Heart left ventricle (tissue), 16 donors: ENCODE measurements around the gene FAM168A. TPM values are rescaled to one million over a fixed set of nuclear protein-coding genes. Genes with fewer than 3 reads are reported as not detected.
A peak's percentile ranks its signal among the peaks of the same experiment; 100 is the strongest.

Experiments
- ATAC-seq, 4 donors: fragments of 200-7000 bp; cut with Tn5 transposase; one replicate each; pipeline ENCODE4 v1.9.1; 2020 to 2022; ENCODE audit warnings: moderate library complexity in 4 of 4, mild to moderate bottlenecking in 3 of 4, moderate number of reproducible peaks in 1 of 4
- DNase-seq, 5 donors: peaks; one replicate each; pipeline ENCODE4 v3.0.0-alpha.2; 2020
- H3K27ac ChIP-seq, 12 donors: fragments of 200-600 bp; sonication (generic) in 4 of 12; one replicate each; pipeline versions ENCODE4 v1.5.0 to v1.8.0; 2016 to 2022; ENCODE audit warnings: mild to moderate bottlenecking in 2 of 12
- H3K27me3 ChIP-seq, 9 donors: fragments of 200-600 bp; sonication (generic) in 2 of 9; one replicate each; pipeline versions ENCODE4 v1.5.1 to v1.8.0; 2016 to 2022; ENCODE audit warnings: mild to moderate bottlenecking in 3 of 9
- H3K36me3 ChIP-seq, 9 donors: fragments of 200-600 bp; sonication (generic) in 2 of 9; one replicate each; pipeline versions ENCODE4 v1.5.0 to v1.8.0; 2018 to 2022; ENCODE audit warnings: mild to moderate bottlenecking in 2 of 9
- H3K4me1 ChIP-seq, 12 donors: fragments of 200-600 bp; sonication (generic) in 4 of 12; one replicate each; pipeline versions ENCODE4 v1.5.0 to v1.8.0; 2016 to 2022; ENCODE audit warnings: mild to moderate bottlenecking in 3 of 12
- H3K4me3 ChIP-seq, 12 donors: fragments of 200-600 bp; sonication (generic) in 4 of 12; one replicate each; pipeline versions ENCODE4 v1.5.0 to v1.8.0; 2017 to 2022; ENCODE audit warnings: mild to moderate bottlenecking in 9 of 12, moderate library complexity in 4 of 12
- H3K9me3 ChIP-seq, 12 donors: fragments of 200-600 bp; sonication (generic) in 4 of 12; one replicate each; pipeline versions ENCODE4 v1.5.0 to v1.8.0; 2016 to 2022; ENCODE audit warnings: mild to moderate bottlenecking in 1 of 12
- CTCF ChIP-seq, 12 donors: fragments of 200-600 bp; sonication (generic) in 4 of 12; IDR thresholded peaks; one replicate each; pipeline versions ENCODE4 v1.5.0 to v1.8.0; 2018 to 2022; ENCODE audit warnings: antibody characterized with exemption in 12 of 12, mild to moderate bottlenecking in 5 of 12
- POLR2A ChIP-seq, 2 donors: fragments of 450-650 bp; IDR thresholded peaks; one replicate each; pipeline ENCODE4 v1.6.1; 2017; ENCODE audit warnings: antibody characterized with exemption in 2 of 2, mild to moderate bottlenecking in 2 of 2, moderate library complexity in 2 of 2
- WGBS, 4 donors: extraction: QIAGEN DNeasy Blood & Tissue Kit in 2 of 4; methylation state at CpG; one replicate each; pipeline versions ENCODE4 v1.1.5 to v1.1.7; 2013 to 2018; 5-methylcytosine and 5-hydroxymethylcytosine counted together
- intact Hi-C, 10 donors: fragments of 100-400 bp; cut with DNase I; formaldehyde crosslinking; loops; one replicate each; pipeline versions ENCODE4 v1.11.1 to v1.14.2; 2022
- polyA plus RNA-seq, 2 donors: library from polyadenylated mRNA; stranded (reverse); fragments of 200-250 nt; gene quantifications; one replicate each; pipeline ENCODE4 v1.2.3, GENCODE V29; 2013
- total RNA-seq, 9 donors: library from RNA; depleted of rRNA in 2 of 9; stranded (reverse); fragments of >200 nt in 2 of 9; fragmentation: NEBNext Ultra II Directional in 3 of 9; extraction: Animal tissue kit (Norgen Biotek cat#: 25700) in 3 of 9; gene quantifications; one replicate each; pipeline versions ENCODE4 v1.1.0 to v1.2.4, GENCODE V29; 2016 to 2023
- donor health status: ischemic (EF 13 %, LVEDD 7.1; RV severe dilation, severe dysfunction).
- donor health status: healthy with polysubstance abuse.
- donor health status: DM: no; HTN: yes; CAD: no.
- donor health status: DM: no; HTN: no; CAD: no.
- donor health status: ischemic (EF 25% LVEDD 6.9; RV normal size, moderate dysfunction).
- donor health status: ischemic (EF 25% LVEDD 5.7; RV mildly dilated, moderate dysfunction).
- donor health status: healthy.
- donor health status: DM: yes; HTN: yes; CAD: no.
- donor health status: ischemic (EF 35%, LVEDD 5.7; RV mildly dilated, moderate dysfunction).
- donor health status: nonischemic (EF 11% LVEDD 7.7; RV severe dilation, severe dysfunction).
- donor health status: DM: yes; HTN: yes; CAD: no.
- donor health status: PGD.
- donor health status: ischemic (EF 29% LVEDD 5.4; RV normal size, mild dysfunction).
- donor health status: nonischemic (EF 23%, LVEDD 6.1; RV moderate dilation, normal function).

Gene FAM168A
- total and polyA plus RNA-seq, 11 donors: 9.0 to 39.1 (median 27.8) TPM

- DNase-seq (no peak), ATAC-seq (peak; percentile 46 to 65 (median 58))
- Histone ChIP-seq H3K27ac (peak overlapping the region; percentile 2 to 70 (median 52)), H3K4me3 (no peak overlapping the region), H3K4me1 (peaks cover 0 to 91% (median 52%) of the 10 kb centered on the region in 12 donors), H3K36me3 (no peaks in the 10 kb centered on the region), H3K27me3 (no peaks in the 10 kb centered on the region), H3K9me3 (no peaks in the 10 kb centered on the region)
- intact Hi-C loops: no loop called here
- WGBS, 4 donors: 53 to 64% (median 60%) methylated on average over 2 of the region's 2 CpGs
- no peak for TF ChIP-seq POLR2A (IDR thresholded peaks at IDR 0.05)
- no peak for TF ChIP-seq CTCF (IDR thresholded peaks at IDR 0.05)
These were observed 133.6 kb downstream of the FAM168A start for GRCh38 chr11:73464347-73464746.

GRCh38 chr11:73463359-73463758, 134.6 kb downstream of the FAM168A start:
- H3K4me3 ChIP-seq: no peak overlapping the region
- 82 to 93% (median 91%) methylated on average over 2 of the region's 2 CpGs for WGBS, 4 donors
- H3K9me3 ChIP-seq: no peaks in the 10 kb centered on the region
- no peaks in the 10 kb centered on the region for H3K36me3 ChIP-seq
- H3K27me3 ChIP-seq: no peaks in the 10 kb centered on the region
- intact Hi-C loops: no loop called here
- no peak for TF ChIP-seq POLR2A (IDR thresholded peaks at IDR 0.05)
- TF ChIP-seq CTCF (IDR thresholded peaks at IDR 0.05): no peak
- DNase-seq: no peak
- ATAC-seq: no peak
- peak overlapping the region in 3 of 12 donors; percentile 4 to 60 (median 37) for H3K27ac ChIP-seq
- peaks cover 0 to 84% (median 44%) of the 10 kb centered on the region in 12 donors for H3K4me1 ChIP-seq

GRCh38 chr11:73461964-73462363, 135.9 kb downstream of the FAM168A start:
- Histone ChIP-seq H3K27me3 (no peaks in the 10 kb centered on the region), H3K36me3 (no peaks in the 10 kb centered on the region), H3K4me3 (peak overlapping the region in 2 of 12 donors; percentile 7 to 18), H3K27ac (peak overlapping the region in 4 of 12 donors; percentile 2 to 82 (median 16)), H3K9me3 (no peaks in the 10 kb centered on the region), H3K4me1 (peaks cover 0 to 70% (median 31%) of the 10 kb centered on the region in 12 donors)
- no peak for DNase-seq
- intact Hi-C loops: no loop called here
- 56 to 64% (median 58%) methylated on average over 3 of the region's 3 CpGs for WGBS, 4 donors
- TF ChIP-seq CTCF (IDR thresholded peaks at IDR 0.05) (no peak), POLR2A (IDR thresholded peaks at IDR 0.05) (no peak)
- no peak for ATAC-seq

DNA sequence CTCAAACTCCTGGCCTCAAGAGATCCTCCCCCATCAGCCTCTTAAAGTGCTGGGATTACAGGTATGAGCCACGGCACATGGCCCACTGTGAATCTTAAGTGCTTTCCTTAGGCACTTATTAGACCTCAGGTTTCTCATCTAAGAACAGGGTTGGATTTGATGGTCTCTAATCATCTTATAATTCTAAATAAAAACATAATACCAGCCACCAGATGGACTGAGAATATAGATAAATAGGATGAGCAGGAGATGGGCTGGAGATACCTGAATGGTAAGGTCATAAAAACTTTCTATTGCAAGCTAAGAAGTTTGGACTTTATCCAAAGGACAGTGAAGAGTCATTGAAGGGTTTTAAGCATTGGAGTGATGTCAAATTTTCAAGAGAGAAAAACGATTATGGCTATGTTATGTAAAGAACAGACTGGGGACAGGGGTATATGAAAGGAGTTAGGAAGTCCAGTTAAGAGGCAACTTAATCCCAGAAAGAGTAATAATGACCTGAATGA, 136.5 kb downstream of the FAM168A start:
- Histone ChIP-seq H3K27me3 (no peaks in the 10 kb centered on the region), H3K27ac (peak overlapping the region in 2 of 12 donors; percentile 24 to 82), H3K4me1 (peaks cover 0 to 65% (median 27%) of the 10 kb centered on the region in 12 donors), H3K9me3 (no peaks in the 10 kb centered on the region), H3K4me3 (peak overlapping the region in 2 of 12 donors; percentile 7 to 18), H3K36me3 (no peaks in the 10 kb centered on the region)
- 46 to 48% (median 47%) methylated on average over 2 of the region's 2 CpGs for WGBS, 4 donors
- ATAC-seq (no peak), DNase-seq (no peak)
- TF ChIP-seq POLR2A (IDR thresholded peaks at IDR 0.05): no peak
- no peak for TF ChIP-seq CTCF (IDR thresholded peaks at IDR 0.05)
- intact Hi-C loops: no loop called here
